K562 treated with DMSO at 1 percent for 24 hours (cell line): ENCODE measurements around the gene LRRC42. TPM values are rescaled to one million over a fixed set of nuclear protein-coding genes. Genes with fewer than 3 reads are reported as not detected.

Experiments used
- total RNA-seq: library from RNA; unstranded; fragments of 300-600 nt; gene quantifications from 2 replicates; pipeline ENCODE4 v1.2.3, GENCODE V29; 2022; ENCODE audit warnings: low read depth; ENCODE audit not compliant: insufficient read depth

Gene LRRC42, protein sequence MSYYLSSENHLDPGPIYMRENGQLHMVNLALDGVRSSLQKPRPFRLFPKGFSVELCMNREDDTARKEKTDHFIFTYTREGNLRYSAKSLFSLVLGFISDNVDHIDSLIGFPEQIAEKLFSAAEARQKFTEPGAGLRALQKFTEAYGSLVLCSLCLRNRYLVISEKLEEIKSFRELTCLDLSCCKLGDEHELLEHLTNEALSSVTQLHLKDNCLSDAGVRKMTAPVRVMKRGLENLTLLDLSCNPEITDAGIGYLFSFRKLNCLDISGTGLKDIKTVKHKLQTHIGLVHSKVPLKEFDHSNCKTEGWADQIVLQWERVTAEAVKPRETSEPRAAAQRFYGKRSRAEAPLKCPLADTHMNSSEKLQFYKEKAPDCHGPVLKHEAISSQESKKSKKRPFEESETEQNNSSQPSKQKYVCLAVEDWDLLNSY
- 35.7 and 37.6 TPM in 2 replicates for total RNA-seq

DNA sequence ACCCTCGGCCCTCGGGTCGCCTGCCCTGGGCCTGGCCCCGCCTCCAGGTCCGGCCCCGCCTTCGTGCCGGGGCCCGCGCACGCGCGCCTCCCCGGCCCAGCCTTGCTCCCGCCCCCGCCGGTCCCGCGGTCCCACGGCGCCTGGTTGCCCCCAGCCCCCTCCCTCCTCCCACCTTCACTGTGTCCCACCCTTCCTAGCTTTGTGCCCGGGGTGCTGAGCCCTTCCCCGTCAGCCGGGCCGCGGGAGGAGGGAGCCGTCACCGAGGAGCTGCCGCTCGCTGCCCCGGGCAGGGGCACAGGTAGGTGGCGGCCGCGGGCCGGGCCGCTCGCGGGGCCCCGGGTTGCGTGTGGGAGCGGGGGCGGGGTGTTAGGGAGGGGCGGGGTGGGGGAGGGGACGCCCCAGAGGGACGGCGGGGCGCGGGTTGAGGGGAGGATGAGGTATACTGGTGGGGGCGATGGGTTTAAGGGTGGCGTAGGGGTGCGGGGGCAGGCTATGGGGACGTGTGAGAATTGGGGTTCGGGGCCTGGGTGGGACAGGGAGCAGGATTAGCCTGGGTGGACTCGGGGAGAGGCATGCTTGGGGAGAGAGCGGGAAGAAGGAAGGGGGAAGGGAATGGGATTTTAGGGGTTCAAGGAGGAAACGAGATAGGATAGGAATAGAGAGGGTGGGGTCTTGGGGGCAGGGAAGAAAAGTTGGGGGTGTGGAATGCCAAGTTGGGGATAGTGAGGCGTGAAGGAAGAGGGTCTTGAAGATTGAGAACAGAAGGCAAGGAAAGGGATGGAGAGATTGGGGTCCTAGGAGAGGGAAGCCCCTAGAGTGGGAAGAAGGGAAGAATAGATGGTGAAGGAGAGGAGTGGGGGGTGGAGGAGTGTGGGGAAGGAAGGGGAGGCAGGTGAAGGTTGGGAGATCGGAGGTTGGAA lies at the start of gene LRRC42:
Gene LRRC42, plus strand, starts transcription at position 99 of the 920 bp plus-strand sequence. CDS start 5,650 bp downstream, outside the sequence.

DNA sequence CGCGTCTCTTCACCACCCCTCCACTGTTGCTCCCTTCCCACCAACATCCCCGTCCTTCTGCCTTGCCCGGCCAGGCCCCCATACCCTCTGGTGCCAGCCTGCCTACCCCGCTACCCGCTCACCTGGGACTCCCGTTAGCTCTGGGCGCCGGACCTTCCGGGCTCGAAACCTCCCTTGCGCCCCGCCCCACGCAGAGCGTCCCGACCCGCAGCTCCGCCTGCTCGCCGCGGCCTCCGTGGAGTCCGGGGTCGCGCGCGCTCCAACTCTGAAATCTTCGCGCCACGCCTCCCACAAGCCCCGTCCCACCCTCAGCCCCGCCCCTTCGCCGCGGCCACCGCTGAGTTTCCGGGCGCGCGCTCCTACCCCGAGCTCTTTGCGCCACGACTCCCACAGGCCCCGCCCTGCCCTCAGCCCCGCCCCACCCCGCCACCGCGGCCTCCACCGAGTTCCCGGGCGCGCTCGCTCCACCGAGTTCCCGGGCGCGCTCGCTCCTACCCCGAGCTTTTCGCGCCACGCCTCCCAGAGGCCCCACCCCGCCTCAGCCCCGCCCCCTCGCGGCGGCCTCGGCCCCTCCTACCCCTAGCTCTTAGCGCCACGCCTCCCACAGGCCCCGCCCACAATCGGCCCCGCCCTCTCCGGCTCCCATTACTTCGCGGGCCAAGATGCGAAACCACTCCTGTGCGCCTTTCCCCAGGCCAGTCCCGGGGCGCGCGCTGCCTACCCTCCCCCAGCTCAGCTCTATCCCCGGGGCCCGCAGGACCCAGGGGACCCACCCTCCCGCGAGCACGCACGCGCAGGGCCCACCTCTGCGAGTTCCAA lies 508 bp upstream of the LRRC42 start, which contains the start of gene IFT25:
Gene IFT25, minus strand, starts transcription at position 267 of the 819 bp plus-strand sequence. CDS start 5,617 bp downstream, outside the sequence.

Other genes starting within 250 kb of the LRRC42 start
- 0.12 and 0.50 TPM in 2 replicates for gene GLIS1, start 207.2 kb upstream of the LRRC42 start, total RNA-seq
- gene NDC1, start 108.1 kb upstream of the LRRC42 start, total RNA-seq, result 21.3 and 21.8 TPM in 2 replicates
- 32.4 and 32.9 TPM in 2 replicates for gene YIPF1, start 56.6 kb upstream of the LRRC42 start, total RNA-seq
- gene DIO1, start 52.2 kb upstream of the LRRC42 start, total RNA-seq, result not detected in 2 replicates
- gene IFT25, start 651 bp upstream of the LRRC42 start, total RNA-seq, result 38.6 and 47.4 TPM in 2 replicates
- gene LDLRAD1, start 71.8 kb downstream of the LRRC42 start, total RNA-seq, result not detected in 2 replicates
- gene TMEM59, start 106.9 kb downstream of the LRRC42 start, total RNA-seq, result 171 and 182 TPM in 2 replicates
- 3.9 and 4.5 TPM in 2 replicates for gene TCEANC2, start 107.3 kb downstream of the LRRC42 start, total RNA-seq
- gene CDCP2, start 206.7 kb downstream of the LRRC42 start, total RNA-seq, result not detected in 2 replicates